Loucy (cell line): ENCODE measurements around the gene CHSY3.

ENCODE experiments used
- CTCF ChIP-seq: fragments of 200-600 bp; sonication (generic); conservative IDR thresholded peaks from 2 replicates; pipeline ENCODE4 v1.5.1; 2014; ENCODE audit warnings: mild to moderate bottlenecking, antibody characterized with exemption, low read length
- EZH2phosphoT487 ChIP-seq: fragments of 200-600 bp; IDR thresholded peaks from 2 replicates; pipeline ENCODE4 v1.6.1; 2018; ENCODE audit warnings: antibody characterized with exemption, mild to moderate bottlenecking, moderate library complexity, borderline replicate concordance

DNA sequence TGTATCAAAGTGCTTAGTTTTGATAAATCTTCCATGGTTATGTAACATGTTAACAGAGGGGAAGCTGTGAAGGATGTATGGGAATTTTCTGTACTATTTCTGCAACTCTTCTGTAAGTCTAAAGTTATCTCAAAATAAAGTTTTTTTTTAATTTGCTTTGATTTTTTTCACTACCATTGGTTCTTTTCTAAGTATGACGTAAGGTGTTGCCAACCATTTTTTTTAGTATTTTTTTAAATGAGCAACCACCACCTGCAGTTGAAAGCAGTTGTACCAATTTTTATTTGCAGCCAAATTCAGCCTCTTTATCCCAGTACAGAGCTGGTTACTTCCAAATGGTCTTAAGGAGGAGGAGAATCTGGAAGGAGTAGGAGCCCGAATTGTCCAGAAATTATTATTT lies 192.2 kb downstream of the CHSY3 start:
- TF ChIP-seq CTCF, result no peak
- TF ChIP-seq EZH2phosphoT487, result no peak
